Cardiac muscle cell (in vitro differentiated cells and primary cell): ENCODE measurements around the gene IGF2. TPM values are rescaled to one million over a fixed set of nuclear protein-coding genes. Genes with fewer than 3 reads are reported as not detected.

Experiments used
- DNase-seq, 2 donors: peaks; one replicate each; pipeline versions ENCODE4 v3.0.0 to v3.0.0-alpha.2; 2010 to 2017; ENCODE audit warnings: low read depth in 1 of 2, low spot score in 1 of 2
- H3K27ac ChIP-seq: fragments of 200-600 bp; sonication (generic); 2 replicates; pipeline ENCODE4 v1.5.1; 2016
- H3K27me3 ChIP-seq: fragments of 200-600 bp; sonication (generic); 2 replicates; pipeline ENCODE4 v1.6.0; 2016; ENCODE audit warnings: control low read depth
- H3K36me3 ChIP-seq: fragments of 200-600 bp; sonication (generic); 2 replicates; pipeline ENCODE4 v1.5.1; 2016; ENCODE audit warnings: control low read depth
- H3K4me1 ChIP-seq: fragments of 200-600 bp; sonication (generic); 2 replicates; pipeline ENCODE4 v1.8.1; 2017; ENCODE audit warnings: low read depth, mild to moderate bottlenecking, mixed run types
- H3K4me3 ChIP-seq: fragments of 200-600 bp; sonication (generic); 2 replicates; pipeline ENCODE4 v1.5.1; 2016; ENCODE audit warnings: mild to moderate bottlenecking
- H3K9me3 ChIP-seq: fragments of 200-600 bp; sonication (generic); 2 replicates; pipeline ENCODE4 v1.5.1; 2017; ENCODE audit warnings: low read depth, mild to moderate bottlenecking, control low read depth
- CTCF ChIP-seq: IDR thresholded peaks from 2 replicates; pipeline ENCODE4 v1.5.1; 2012; ENCODE audit warnings: low read depth, mild to moderate bottlenecking, low read length
- polyA plus RNA-seq: library from polyadenylated mRNA; unstranded; fragments of >200 nt; fragmentation: Nextera tagmentation; extraction: Ambion mirVana; gene quantifications from 2 replicates; pipeline ENCODE4 v1.2.1, GENCODE V29; 2016
- total RNA-seq: library from RNA; depleted of rRNA; stranded (reverse); fragments of >200 nt; gene quantifications from 2 replicates; pipeline ENCODE4 v1.2.3, GENCODE V29; 2016

IGF2 gene
- total and polyA plus RNA-seq, 2 experiments from 2014 or later: 91.4 to 155 TPM

GRCh38 chr11:2154889-2155288 is 15.7 kb upstream of the IGF2 start:
- no peak for TF ChIP-seq CTCF
- no peak for DNase-seq
- Histone ChIP-seq H3K4me3 (no peak overlapping the region), H3K4me1 (peaks cover 9% of the 10 kb centered on the region), H3K36me3 (no peaks in the 10 kb centered on the region), H3K27ac (no peak overlapping the region), H3K27me3 (no peaks in the 10 kb centered on the region), H3K9me3 (no peaks in the 10 kb centered on the region)

- TF ChIP-seq CTCF: no peak
- no peaks in the 10 kb centered on the region for H3K9me3 ChIP-seq
These were observed 15.0 kb upstream of the IGF2 start for GRCh38 chr11:2154195-2154585.

GRCh38 chr11:2153581-2154194 is 14.5 kb upstream of the IGF2 start:
- H3K4me1 ChIP-seq: no peaks in the 10 kb centered on the region
- H3K4me3 ChIP-seq: no peak overlapping the region
- no peaks in the 10 kb centered on the region for H3K36me3 ChIP-seq
- no peaks in the 10 kb centered on the region for H3K9me3 ChIP-seq
- peaks cover 6% of the 10 kb centered on the region for H3K27me3 ChIP-seq
- TF ChIP-seq CTCF: no peak
- no peak for DNase-seq
- H3K27ac ChIP-seq: no peak overlapping the region

More at GRCh38 chr11:2154195-2154585, 15.0 kb upstream of the IGF2 start:
- H3K4me3 ChIP-seq: no peak overlapping the region
- peaks cover 1% of the 10 kb centered on the region for H3K27me3 ChIP-seq
- H3K27ac ChIP-seq: no peak overlapping the region
- no peak for DNase-seq
- H3K36me3 ChIP-seq: no peaks in the 10 kb centered on the region
- peaks cover 4% of the 10 kb centered on the region for H3K4me1 ChIP-seq

GRCh38 chr11:2151500-2152257 is 12.5 kb upstream of the IGF2 start:
- peak; percentile 73 for TF ChIP-seq CTCF
- Histone ChIP-seq H3K4me1 (no peaks in the 10 kb centered on the region), H3K4me3 (no peak overlapping the region), H3K27ac (peak overlapping the region; percentile 15), H3K36me3 (no peaks in the 10 kb centered on the region), H3K9me3 (no peaks in the 10 kb centered on the region), H3K27me3 (peaks cover 24% of the 10 kb centered on the region)
- peak; percentile 76 to 92 for DNase-seq

GRCh38 chr11:2149864-2150847 is 11.0 kb upstream of the IGF2 start:
- H3K27me3 ChIP-seq: peaks cover 39% of the 10 kb centered on the region
- no peaks in the 10 kb centered on the region for H3K9me3 ChIP-seq
- peak; percentile 68 to 71 for DNase-seq
- peak; percentile 66 for TF ChIP-seq CTCF
- H3K4me1 ChIP-seq: no peaks in the 10 kb centered on the region
- H3K36me3 ChIP-seq: no peaks in the 10 kb centered on the region
- H3K27ac ChIP-seq: no peak overlapping the region
- no peak overlapping the region for H3K4me3 ChIP-seq
